Stimulated activated naive CD8-positive, alpha-beta T cell treated with anti-CD3 and anti-CD28 coated beads, Interleukin-15, Interleukin-2, amounts not matched to agents 100 U/mL and 50 U/mL, for 24 hours (primary cell): ENCODE data around the gene CYB5A.
A peak's percentile ranks its signal among the peaks of the same experiment; 100 is the strongest.

Experiments
- ATAC-seq: fragments of 150-1000 bp; cut with Tn5 transposase; one replicate; pipeline ENCODE4 v1.10.0; 2021
- DNase-seq: peaks from one replicate; pipeline ENCODE4 v3.0.0; 2021

Gene CYB5A

GRCh38 chr18:74277296-74277695, 14.5 kb downstream of the CYB5A start:
- DNase-seq (no peak), ATAC-seq (no peak)

GRCh38 chr18:74276609-74277008, 15.2 kb downstream of the CYB5A start:
- DNase-seq (no peak), ATAC-seq (no peak)

- DNase-seq = no peak
- no peak for ATAC-seq
These were observed 16.0 kb downstream of the CYB5A start for GRCh38 chr18:74275736-74276135.

- ATAC-seq (no peak), DNase-seq (no peak)
These were observed 17.1 kb downstream of the CYB5A start for GRCh38 chr18:74274700-74275099.

- DNase-seq = no peak
- ATAC-seq = no peak
These were observed 18.4 kb downstream of the CYB5A start for GRCh38 chr18:74273394-74273793.

- DNase-seq = no peak
- no peak for ATAC-seq
These were observed 20.1 kb downstream of the CYB5A start for GRCh38 chr18:74271635-74272034.

- DNase-seq (no peak), ATAC-seq (no peak)
These were observed 22.7 kb downstream of the CYB5A start for GRCh38 chr18:74268933-74269620.

- ATAC-seq (no peak), DNase-seq (no peak)
These were observed 23.6 kb downstream of the CYB5A start for GRCh38 chr18:74268175-74268574.

- DNase-seq = no peak
- ATAC-seq = no peak
These were observed 25.6 kb downstream of the CYB5A start for GRCh38 chr18:74266161-74266560.

- no peak for ATAC-seq
- DNase-seq = no peak
These were observed 26.1 kb downstream of the CYB5A start for GRCh38 chr18:74265546-74266098.

GRCh38 chr18:74264303-74265020, 27.3 kb downstream of the CYB5A start:
- DNase-seq = peak; percentile 6
- ATAC-seq = peak; percentile 76

- ATAC-seq = no peak
- DNase-seq = no peak
These were observed 30.6 kb downstream of the CYB5A start for GRCh38 chr18:74261053-74261713.

GRCh38 chr18:74259347-74259746, 32.4 kb downstream of the CYB5A start:
- ATAC-seq = no peak

GRCh38 chr18:74257083-74257482, 34.7 kb downstream of the CYB5A start:
- ATAC-seq = no peak
- no peak for DNase-seq

More at GRCh38 chr18:74259347-74259746, 32.4 kb downstream of the CYB5A start:
- DNase-seq = no peak

GRCh38 chr18:74256190-74256589, 35.6 kb downstream of the CYB5A start:
- no peak for ATAC-seq

GRCh38 chr18:74255131-74255616, 36.6 kb downstream of the CYB5A start:
- ATAC-seq (no peak), DNase-seq (no peak)

More at GRCh38 chr18:74256190-74256589, 35.6 kb downstream of the CYB5A start:
- no peak for DNase-seq

GRCh38 chr18:74252039-74252395, 39.7 kb downstream of the CYB5A start:
- DNase-seq (peak; percentile 15), ATAC-seq (peak; percentile 53)

- no peak for ATAC-seq
- no peak for DNase-seq
These were observed 40.3 kb downstream of the CYB5A start for GRCh38 chr18:74251297-74252038.

- DNase-seq = no peak
- ATAC-seq = no peak
These were observed 41.6 kb downstream of the CYB5A start for GRCh38 chr18:74250131-74250530.

GRCh38 chr18:74249181-74249968, 42.4 kb downstream of the CYB5A start:
- ATAC-seq (no peak), DNase-seq (no peak)

GRCh38 chr18:74248595-74248994, 43.2 kb downstream of the CYB5A start:
- no peak for DNase-seq

More at GRCh38 chr18:74248595-74248994, 43.2 kb downstream of the CYB5A start:
- peak; percentile 50 for ATAC-seq
